Mesenchymal stem cell (in vitro differentiated cells and primary cell): ENCODE results near the gene PQBP1.

Experiments
- DNase-seq: peaks from one replicate; pipeline ENCODE4 v3.0.0-alpha.2; 2013
- H2AFZ ChIP-seq: one replicate; pipeline ENCODE4 v1.6.1; 2013; ENCODE audit warnings: low read depth, mild to moderate bottlenecking, control low read depth, inconsistent platforms, low read length, moderate library complexity
- H2AK5ac ChIP-seq: 2 replicates; pipeline ENCODE4 v1.6.1; 2013; ENCODE audit warnings: low read length, moderate library complexity, mild to moderate bottlenecking, inconsistent platforms; ENCODE audit not compliant: severe bottlenecking
- H2BK120ac ChIP-seq: one replicate; pipeline ENCODE4 v1.6.1; 2013; ENCODE audit warnings: low read depth, mild to moderate bottlenecking, inconsistent platforms, low read length, moderate library complexity
- H2BK12ac ChIP-seq, 2 experiments: one replicate each; pipeline ENCODE4 v1.6.1; 2013; ENCODE audit warnings: inconsistent platforms in 2 of 2, low read length in 2 of 2, mild to moderate bottlenecking in 2 of 2, moderate library complexity in 2 of 2, control low read depth in 1 of 2
- H2BK15ac ChIP-seq: one replicate; pipeline ENCODE4 v1.6.1; 2013; ENCODE audit warnings: mild to moderate bottlenecking, low read depth, inconsistent platforms; ENCODE audit not compliant: poor library complexity, severe bottlenecking
- H2BK5ac ChIP-seq: 2 replicates; pipeline ENCODE4 v1.6.1; 2013; ENCODE audit warnings: low read depth, mild to moderate bottlenecking, low read length, control low read depth, inconsistent platforms; ENCODE audit not compliant: poor library complexity, severe bottlenecking
- H3K14ac ChIP-seq, 2 experiments: one replicate each; pipeline ENCODE4 v1.6.1; 2013; ENCODE audit warnings: inconsistent platforms in 2 of 2, low read length in 2 of 2, control low read depth in 1 of 2, mild to moderate bottlenecking in 1 of 2, moderate library complexity in 1 of 2
- H3K18ac ChIP-seq, 2 experiments: one replicate each; pipeline ENCODE4 v1.6.1; 2013; ENCODE audit warnings: inconsistent platforms in 2 of 2, low read length in 2 of 2, control low read depth in 1 of 2, low read depth in 1 of 2, mild to moderate bottlenecking in 1 of 2
- H3K23ac ChIP-seq, 2 experiments: one replicate each; pipeline ENCODE4 v1.6.1; 2013; ENCODE audit warnings: inconsistent platforms in 2 of 2, low read length in 2 of 2, mild to moderate bottlenecking in 2 of 2, moderate library complexity in 2 of 2, control low read depth in 1 of 2
- H3K27ac ChIP-seq: 2 replicates; pipeline ENCODE4 v1.5.1; 2013; ENCODE audit warnings: mild to moderate bottlenecking, moderate library complexity, low read length, control low read depth, inconsistent platforms; ENCODE audit not compliant: poor library complexity, severe bottlenecking
- H3K27me3 ChIP-seq, 2 experiments: 2 replicates each; pipeline versions ENCODE4 v1.6.1 to v1.7.0; 2013; ENCODE audit warnings: low read length in 2 of 2, mild to moderate bottlenecking in 2 of 2, moderate library complexity in 2 of 2, control low read depth in 1 of 2, inconsistent platforms in 1 of 2; ENCODE audit not compliant: control insufficient read depth in 1 of 2, insufficient read depth in 1 of 2
- H3K36me3 ChIP-seq, 2 experiments: 2 replicates each; pipeline versions ENCODE4 v1.6.1 to v1.7.0; 2013; ENCODE audit warnings: low read length in 2 of 2, control low read depth in 1 of 2, inconsistent platforms in 1 of 2, low read depth in 1 of 2, mild to moderate bottlenecking in 1 of 2; ENCODE audit not compliant: insufficient read depth in 2 of 2, control insufficient read depth in 1 of 2
- H3K4ac ChIP-seq, 2 experiments: one replicate each; pipeline ENCODE4 v1.6.1; 2013; ENCODE audit warnings: inconsistent platforms in 2 of 2, low read length in 2 of 2, mild to moderate bottlenecking in 2 of 2, moderate library complexity in 2 of 2, control low read depth in 1 of 2, low read depth in 1 of 2
- H3K4me1 ChIP-seq: 2 replicates; pipeline ENCODE4 v1.6.1; 2013; ENCODE audit warnings: low read depth, low read length, control low read depth; ENCODE audit not compliant: control insufficient read depth, insufficient read depth
- H3K4me2 ChIP-seq: 2 replicates; pipeline ENCODE4 v1.6.1; 2013; ENCODE audit warnings: low read length, mild to moderate bottlenecking, inconsistent platforms; ENCODE audit not compliant: poor library complexity, severe bottlenecking
- H3K4me3 ChIP-seq, 2 experiments: 2 replicates each; pipeline versions ENCODE4 v1.5.1 to v1.7.0; 2013; ENCODE audit warnings: low read length in 2 of 2, mild to moderate bottlenecking in 2 of 2, control low read depth in 1 of 2, low read depth in 1 of 2; ENCODE audit not compliant: insufficient read depth in 1 of 2
- H3K79me1 ChIP-seq: replicated peaks from 2 replicates; pipeline ENCODE4 v1.6.1; 2013; ENCODE audit warnings: mild to moderate bottlenecking, control low read depth, low read length, inconsistent platforms; ENCODE audit not compliant: poor library complexity, severe bottlenecking
- H3K9ac ChIP-seq: 2 replicates; pipeline ENCODE4 v1.7.0; 2013; ENCODE audit warnings: mild to moderate bottlenecking, low read length, moderate library complexity
- H3K9me3 ChIP-seq: 2 replicates; pipeline ENCODE4 v1.7.0; 2013; ENCODE audit warnings: mild to moderate bottlenecking, low read length; ENCODE audit not compliant: control insufficient read depth
- H4K8ac ChIP-seq: one replicate; pipeline ENCODE4 v1.6.1; 2013; ENCODE audit warnings: inconsistent platforms, mild to moderate bottlenecking, low read length, moderate library complexity
- H4K91ac ChIP-seq: one replicate; pipeline ENCODE4 v1.6.1; 2013; ENCODE audit warnings: mild to moderate bottlenecking, low read length, inconsistent platforms
- WGBS: methylation state at CpG from one replicate; pipeline ENCODE4 v1.1.7; 2013; ENCODE audit warnings: mixed read lengths; 5-methylcytosine and 5-hydroxymethylcytosine counted together

The PQBP1 gene

GRCh38 chrX:48904180-48904579, 6.5 kb downstream of the PQBP1 start:
- Histone ChIP-seq H2BK120ac (no peak overlapping the region), H2BK15ac (no peak overlapping the region), H4K91ac (no peak overlapping the region), H3K23ac (no peak overlapping the region), H4K8ac (no peak overlapping the region), H3K9ac (no peak overlapping the region), H3K4ac (no peak overlapping the region), H3K9me3 (no peaks in the 10 kb centered on the region), H2AK5ac (no peak overlapping the region), H3K36me3 (peaks cover 58 to 60% of the 10 kb centered on the region in 2 experiments), H2AFZ (no peak overlapping the region), H3K18ac (no peak overlapping the region), H3K79me1 (peaks cover 7% of the 10 kb centered on the region), H3K27me3 (no peaks in the 10 kb centered on the region), H3K4me2 (no peak overlapping the region), H3K4me3 (no peak overlapping the region), H3K27ac (no peak overlapping the region), H2BK5ac (no peak overlapping the region), H3K4me1 (peaks cover 4% of the 10 kb centered on the region), H2BK12ac (no peak overlapping the region), H3K14ac (no peak overlapping the region)
- DNase-seq = no peak
- 94% methylated on average over 6 of the region's 8 CpGs for WGBS

GRCh38 chrX:48904626-48905025, 6.9 kb downstream of the PQBP1 start:
- Histone ChIP-seq H4K8ac (no peak overlapping the region), H3K9me3 (no peaks in the 10 kb centered on the region), H3K4me2 (no peak overlapping the region), H3K9ac (no peak overlapping the region), H2BK5ac (no peak overlapping the region), H3K27me3 (no peaks in the 10 kb centered on the region), H3K23ac (no peak overlapping the region), H3K4ac (no peak overlapping the region), H3K18ac (no peak overlapping the region), H2AK5ac (no peak overlapping the region), H2BK12ac (no peak overlapping the region), H2BK15ac (no peak overlapping the region), H4K91ac (no peak overlapping the region), H3K4me3 (no peak overlapping the region), H3K27ac (no peak overlapping the region), H2BK120ac (no peak overlapping the region), H3K79me1 (peaks cover 8% of the 10 kb centered on the region), H3K36me3 (peaks cover 60 to 61% of the 10 kb centered on the region in 2 experiments), H2AFZ (no peak overlapping the region), H3K4me1 (peaks cover 4% of the 10 kb centered on the region), H3K14ac (no peak overlapping the region)
- DNase-seq = no peak
- 97% methylated on average over 14 of the region's 14 CpGs for WGBS

- no peak overlapping the region for H2AFZ ChIP-seq
- no peak overlapping the region for H2AK5ac ChIP-seq
- H3K9me3 ChIP-seq = no peaks in the 10 kb centered on the region
- H3K36me3 ChIP-seq = peaks cover 58 to 65% of the 10 kb centered on the region in 2 experiments
- H3K14ac ChIP-seq = no peak overlapping the region
- H2BK12ac ChIP-seq = no peak overlapping the region
- H2BK120ac ChIP-seq = no peak overlapping the region
- no peak overlapping the region for H3K9ac ChIP-seq
- H3K27ac ChIP-seq = no peak overlapping the region
- no peak overlapping the region for H3K4me3 ChIP-seq
- no peak overlapping the region for H3K4ac ChIP-seq
- no peak overlapping the region for H2BK5ac ChIP-seq
- no peak for DNase-seq
- 96% methylated on average over 20 of the region's 20 CpGs for WGBS
- H4K8ac ChIP-seq = no peak overlapping the region
- H3K18ac ChIP-seq = no peak overlapping the region
- H2BK15ac ChIP-seq = no peak overlapping the region
- no peak overlapping the region for H4K91ac ChIP-seq
- no peak overlapping the region for H3K4me2 ChIP-seq
- no peak overlapping the region for H3K23ac ChIP-seq
- H3K79me1 ChIP-seq = peaks cover 8% of the 10 kb centered on the region
- no peaks in the 10 kb centered on the region for H3K27me3 ChIP-seq
- peaks cover 10% of the 10 kb centered on the region for H3K4me1 ChIP-seq
Observed at GRCh38 chrX:48905090-48905790, 7.5 kb downstream of the PQBP1 start.

- Histone ChIP-seq H2AK5ac (no peak overlapping the region), H3K79me1 (peaks cover 5% of the 10 kb centered on the region), H2BK15ac (no peak overlapping the region), H3K27me3 (no peaks in the 10 kb centered on the region), H3K14ac (no peak overlapping the region), H3K4me1 (peaks cover 7% of the 10 kb centered on the region), H3K9me3 (peaks cover 3% of the 10 kb centered on the region), H4K91ac (no peak overlapping the region), H3K4me2 (no peak overlapping the region), H3K4me3 (no peak overlapping the region), H4K8ac (no peak overlapping the region), H3K36me3 (peaks cover 31 to 38% of the 10 kb centered on the region in 2 experiments), H3K23ac (no peak overlapping the region), H3K27ac (no peak overlapping the region), H3K9ac (no peak overlapping the region), H2BK120ac (no peak overlapping the region), H3K4ac (no peak overlapping the region), H3K18ac (no peak overlapping the region), H2AFZ (no peak overlapping the region), H2BK12ac (no peak overlapping the region), H2BK5ac (no peak overlapping the region)
- DNase-seq = no peak
- WGBS = no CpG with 5 or more reads among the region's 1 CpG
Observed at GRCh38 chrX:48908600-48908999, 10.9 kb downstream of the PQBP1 start.
